ENCODE measurements around the gene RBFOX1. TPM values are rescaled to one million over a fixed set of nuclear protein-coding genes. Genes with fewer than 3 reads are reported as not detected.

RBFOX1 gene
- polyA plus RNA-seq, 5 donors, result 0.43 to 2.9 (median 0.80) TPM

DNA sequence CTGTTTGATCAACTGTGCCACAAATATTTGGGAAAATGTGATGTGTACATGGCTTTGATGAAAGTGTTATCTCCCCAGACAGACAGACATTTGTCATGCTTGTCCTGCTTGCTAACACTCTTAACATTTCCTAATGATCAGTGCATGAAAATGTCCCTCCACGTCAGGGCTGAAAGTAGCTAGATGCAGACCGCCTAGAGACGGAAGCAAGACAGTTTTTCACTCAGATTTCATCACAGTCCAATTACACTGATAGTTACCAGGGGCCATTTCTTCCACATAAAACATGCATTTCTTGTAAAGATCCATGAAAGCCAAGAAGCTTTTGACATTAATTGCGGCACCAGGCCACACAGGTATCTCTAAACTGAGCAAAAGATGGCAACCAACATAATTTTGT lies 347.7 kb downstream of the RBFOX1 start:
- no peak for DNase-seq

DNA sequence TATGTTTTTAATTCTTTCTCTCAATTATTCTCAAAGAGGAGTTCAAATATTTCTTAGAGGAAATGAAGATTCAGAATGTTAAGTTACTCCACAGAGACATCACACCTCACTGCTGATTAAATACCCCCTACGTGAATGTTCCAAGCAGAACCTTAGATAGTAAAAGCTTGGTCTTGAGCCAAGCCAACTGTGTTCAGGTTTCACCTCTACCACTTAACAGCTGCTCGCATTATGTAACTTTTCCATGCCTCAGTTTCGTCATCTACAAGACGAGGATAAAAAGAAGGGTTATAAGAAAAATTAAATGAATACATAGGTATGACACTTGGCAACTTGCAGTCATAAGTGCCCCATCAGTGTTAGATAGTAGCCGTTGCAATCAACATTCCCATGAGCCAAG lies 356.2 kb downstream of the RBFOX1 start:
- no peak for DNase-seq

DNA sequence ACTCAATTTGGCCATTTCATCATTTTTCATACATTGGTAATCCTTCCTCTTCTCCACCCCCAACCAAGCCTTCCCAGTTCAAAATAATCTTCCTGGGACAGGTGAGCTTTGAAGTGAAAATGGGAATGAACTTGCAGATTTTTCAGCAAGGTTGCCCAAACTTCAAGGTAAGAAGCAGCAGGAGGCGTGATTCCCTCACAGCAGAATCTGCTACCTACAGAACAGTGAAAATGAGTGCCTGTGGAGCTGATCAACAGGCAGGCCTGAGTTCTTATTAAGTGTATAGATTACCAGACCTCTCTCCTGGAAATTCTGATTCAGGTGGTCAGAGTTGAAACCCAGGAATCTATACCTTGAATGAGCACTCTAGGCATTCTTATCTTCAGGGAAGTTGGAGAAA lies 356.6 kb downstream of the RBFOX1 start:
- DNase-seq, result no peak

DNA sequence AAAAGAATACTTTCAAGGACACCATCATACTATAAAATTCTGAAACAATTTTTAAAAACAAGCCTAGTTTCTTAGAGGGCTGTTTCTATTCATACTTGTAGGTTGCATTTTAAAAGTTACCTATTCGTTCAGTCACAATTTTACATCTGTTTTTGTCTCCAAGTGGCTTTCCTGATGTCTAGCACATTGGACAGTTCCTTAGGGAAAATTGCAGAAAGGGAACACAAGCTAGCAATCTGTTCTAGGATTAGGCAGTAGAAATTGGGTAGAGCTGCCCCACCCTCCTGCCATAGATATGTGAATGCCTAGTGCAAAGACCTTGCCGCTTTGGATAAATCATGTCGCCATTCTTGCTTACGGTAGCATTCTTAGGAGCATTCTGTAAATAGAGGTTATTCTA lies 358.9 kb downstream of the RBFOX1 start:
- DNase-seq, result no peak

DNA sequence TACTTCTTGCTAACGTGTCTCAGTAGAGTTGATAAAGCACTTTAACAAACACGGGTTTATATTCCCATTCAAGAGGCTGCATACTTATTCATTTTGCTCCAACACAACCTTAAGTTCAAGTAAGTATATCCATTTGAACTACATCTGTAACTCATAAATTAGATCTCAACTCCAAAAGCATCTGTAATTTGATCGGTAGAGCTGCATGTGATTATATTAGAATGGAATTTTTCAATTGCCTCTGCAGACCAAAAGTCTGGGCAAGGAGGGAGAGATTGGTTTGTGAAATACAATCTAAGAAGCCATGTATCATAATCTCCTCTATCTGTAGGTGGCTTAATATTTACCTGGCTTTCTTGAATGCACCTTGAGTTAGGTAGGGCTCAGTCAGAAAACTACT lies 371.0 kb downstream of the RBFOX1 start:
- DNase-seq, result no peak

DNA sequence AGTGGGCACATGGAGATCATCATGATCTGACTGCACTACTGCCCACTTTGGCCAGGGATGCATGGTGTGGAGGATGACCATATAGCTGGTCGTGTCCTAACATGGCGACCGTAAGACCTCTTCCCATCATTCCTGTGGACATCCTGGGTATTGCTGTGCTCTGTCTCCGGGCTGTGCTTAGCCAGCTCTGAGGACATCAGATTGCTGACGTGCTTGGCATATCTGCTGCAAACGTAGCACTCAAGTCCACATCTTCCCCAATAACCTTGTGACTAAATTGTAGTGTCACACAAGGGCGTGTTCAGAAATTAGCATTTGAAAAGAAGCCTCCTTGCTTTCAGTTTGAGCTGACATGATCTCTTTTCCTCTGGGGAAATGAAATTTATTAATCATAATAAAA lies 373.2 kb downstream of the RBFOX1 start:
- DNase-seq, result no peak

DNA sequence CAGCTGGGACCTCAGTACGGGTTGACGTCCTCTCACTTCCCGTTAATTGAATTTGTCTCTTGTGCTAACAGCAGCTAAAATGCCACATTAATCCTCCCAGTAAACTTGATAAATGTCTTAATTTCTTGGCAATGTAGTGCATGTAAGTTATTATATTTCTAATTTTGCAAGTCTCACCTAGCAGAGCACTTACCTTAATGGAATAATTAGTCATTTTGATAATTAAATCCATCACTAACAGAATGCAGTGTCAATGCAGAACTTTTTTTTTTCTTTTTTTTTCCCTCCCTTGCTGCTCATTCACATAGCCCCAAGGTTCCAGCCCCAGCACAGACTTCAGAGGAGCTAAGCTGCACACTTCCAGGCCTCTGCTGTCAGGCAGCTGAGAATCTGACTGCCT lies 376.5 kb downstream of the RBFOX1 start:
- DNase-seq, result no peak

DNA sequence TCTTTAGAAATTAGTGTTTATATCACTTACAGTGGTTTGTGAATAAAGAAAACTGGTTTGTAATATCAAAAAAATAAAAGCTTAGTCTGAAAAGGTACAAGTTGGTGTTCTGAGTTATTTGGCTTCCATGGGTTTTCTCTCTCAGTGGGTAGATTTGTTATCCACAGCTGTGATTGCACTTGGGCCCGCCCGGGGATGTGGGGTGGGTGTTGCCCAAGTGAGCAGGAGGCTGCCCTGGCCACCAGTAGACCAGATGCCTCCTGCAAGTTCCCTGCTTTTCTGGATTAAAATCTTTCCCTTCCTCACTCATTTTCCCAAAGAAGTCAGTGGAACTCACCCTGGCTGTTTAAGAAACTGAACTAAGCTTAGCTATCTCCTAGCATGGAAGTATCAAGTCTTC lies 380.6 kb downstream of the RBFOX1 start:
- no peak for DNase-seq

DNA sequence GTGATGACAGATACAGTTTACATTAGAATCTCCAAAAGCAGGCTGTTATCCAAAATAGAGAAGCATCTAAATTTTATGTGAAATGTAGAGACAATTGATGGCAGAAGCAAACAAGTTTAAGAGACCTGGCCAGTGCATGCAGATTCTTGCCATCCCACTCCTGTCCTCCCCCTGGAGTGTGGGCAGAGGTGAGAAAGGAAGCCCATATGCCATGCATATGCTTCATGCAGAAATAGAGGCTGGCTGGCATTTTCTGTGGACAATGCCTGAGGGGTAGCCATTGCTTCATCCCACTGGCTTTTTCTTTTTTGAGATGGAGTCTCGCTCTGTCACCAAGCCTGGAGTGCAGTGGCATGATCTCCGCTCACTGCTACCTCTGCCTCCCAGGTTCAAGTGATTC lies 382.1 kb downstream of the RBFOX1 start:
- no peak for DNase-seq

DNA sequence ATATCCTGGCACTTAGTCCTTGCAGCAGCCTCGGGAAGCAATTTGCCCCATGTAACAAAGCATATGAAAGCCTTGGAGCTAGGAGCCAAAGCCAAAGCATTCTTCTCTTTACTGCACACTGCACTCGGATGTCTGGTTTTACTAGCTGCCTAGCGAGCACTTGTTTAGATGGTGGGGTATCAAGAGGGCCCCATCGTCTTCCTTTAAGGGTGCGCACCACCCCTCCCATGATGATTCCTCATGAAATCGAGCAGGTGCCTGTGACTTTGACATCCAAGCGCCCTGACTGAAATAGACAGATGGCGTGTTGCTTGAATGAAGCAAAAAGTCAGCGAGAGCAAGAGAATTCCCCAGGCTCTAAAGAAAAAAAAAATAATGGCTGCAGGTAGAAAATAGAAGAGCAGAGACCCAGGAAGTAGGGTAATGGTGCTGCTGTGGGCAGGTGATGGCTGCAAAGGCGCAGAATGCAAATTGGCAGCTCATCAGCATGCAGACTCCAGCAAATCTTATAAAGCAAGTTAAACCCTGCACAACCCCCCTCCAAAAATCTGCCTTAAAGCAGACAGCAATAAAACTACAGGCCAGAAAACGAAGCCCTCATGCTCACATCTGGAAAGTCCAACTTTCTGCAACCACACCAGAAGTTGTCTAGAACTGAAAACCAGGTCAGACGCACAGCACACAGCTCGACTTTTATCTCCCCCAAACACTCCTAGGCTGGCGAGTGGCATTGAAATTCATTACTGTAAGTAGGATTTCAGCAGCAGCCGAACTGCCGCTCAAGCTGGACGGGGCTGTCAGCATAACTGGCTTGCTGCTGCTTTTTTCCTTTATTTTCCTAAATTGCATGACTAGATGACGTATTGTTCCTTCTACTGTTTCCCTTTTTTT lies 384.3 kb downstream of the RBFOX1 start:
- no peak for DNase-seq

DNA sequence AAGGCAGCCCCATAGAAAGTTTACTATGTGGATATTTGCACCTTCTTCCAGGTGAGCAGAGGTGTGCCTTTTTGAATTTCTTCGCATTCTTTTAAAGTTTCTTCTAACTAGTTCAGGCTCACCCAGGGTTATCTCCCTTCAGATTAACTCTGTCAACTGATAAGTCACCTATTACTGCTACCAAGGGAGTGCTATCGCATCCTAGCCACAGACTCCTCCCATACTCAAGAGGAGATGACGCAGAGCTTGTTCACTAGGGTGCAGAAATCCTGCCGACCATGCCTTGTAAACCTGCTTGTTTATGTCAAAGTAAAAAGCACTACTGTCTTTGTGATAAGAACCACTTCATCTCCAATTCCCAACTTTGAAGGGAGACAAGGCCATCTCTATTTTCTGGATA lies 390.1 kb downstream of the RBFOX1 start:
- DNase-seq, result no peak

DNA sequence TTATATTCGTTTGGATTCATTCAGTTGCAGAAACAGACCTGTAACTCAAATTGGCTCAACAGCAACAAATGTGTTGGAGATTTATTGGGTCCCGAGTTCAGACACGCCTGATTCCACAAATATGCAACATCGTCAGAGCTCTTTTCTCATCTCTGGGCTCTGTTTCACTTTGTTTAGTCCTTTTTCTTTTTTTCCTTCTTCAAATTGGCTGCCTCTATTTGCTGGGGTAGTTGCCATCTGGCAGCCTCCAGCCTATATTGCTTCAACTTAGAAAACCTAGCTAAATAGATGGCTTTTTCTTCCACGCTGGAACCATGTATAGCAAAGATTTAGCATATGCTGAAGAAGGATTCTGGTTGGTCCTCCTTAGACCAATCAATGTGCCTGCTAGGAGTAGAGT lies 398.5 kb downstream of the RBFOX1 start:
- DNase-seq, result no peak

DNA sequence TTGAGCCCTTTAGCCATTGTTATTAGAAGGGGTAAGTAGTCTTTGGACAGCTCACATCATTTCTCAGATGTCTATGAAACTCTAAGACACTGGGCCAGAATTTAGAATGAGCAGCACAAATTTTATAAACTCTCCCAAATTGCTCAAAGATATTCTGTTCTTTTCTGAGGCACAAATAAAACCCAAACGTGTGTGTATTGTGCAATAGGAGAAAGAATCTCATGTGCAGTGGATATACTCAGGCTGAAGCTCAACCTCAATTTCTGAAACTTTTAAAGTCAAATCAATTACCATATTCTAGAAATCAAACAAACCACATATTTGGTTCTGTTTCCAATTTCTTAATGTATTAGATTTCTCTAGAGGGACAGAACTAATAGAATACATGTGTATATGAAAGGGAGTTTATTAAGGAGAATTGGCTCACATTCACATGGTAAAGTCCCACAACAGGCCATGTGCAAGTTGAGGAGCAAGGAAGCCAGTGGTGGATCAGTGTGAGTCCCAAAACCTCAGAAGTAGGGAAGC lies 403.6 kb downstream of the RBFOX1 start:
- no peak for DNase-seq

DNA sequence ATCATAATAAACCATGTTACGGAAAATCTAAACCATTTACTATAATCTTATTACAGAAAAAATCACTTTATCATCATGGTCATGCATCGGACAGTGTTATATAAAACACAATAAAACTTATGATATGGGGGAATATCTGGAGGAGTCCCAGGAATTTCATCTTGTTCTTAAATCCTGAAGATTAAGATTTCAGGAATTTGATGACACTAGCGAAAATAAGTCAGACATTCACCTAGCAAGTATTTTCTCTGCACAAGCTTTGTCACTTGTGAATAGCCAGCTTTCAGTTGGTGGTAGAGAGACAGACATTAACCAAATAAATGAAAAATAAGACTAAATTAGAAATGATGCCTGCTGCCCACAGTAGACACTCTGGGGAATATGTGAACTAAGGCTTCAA lies 410.0 kb downstream of the RBFOX1 start:
- no peak for DNase-seq

DNA sequence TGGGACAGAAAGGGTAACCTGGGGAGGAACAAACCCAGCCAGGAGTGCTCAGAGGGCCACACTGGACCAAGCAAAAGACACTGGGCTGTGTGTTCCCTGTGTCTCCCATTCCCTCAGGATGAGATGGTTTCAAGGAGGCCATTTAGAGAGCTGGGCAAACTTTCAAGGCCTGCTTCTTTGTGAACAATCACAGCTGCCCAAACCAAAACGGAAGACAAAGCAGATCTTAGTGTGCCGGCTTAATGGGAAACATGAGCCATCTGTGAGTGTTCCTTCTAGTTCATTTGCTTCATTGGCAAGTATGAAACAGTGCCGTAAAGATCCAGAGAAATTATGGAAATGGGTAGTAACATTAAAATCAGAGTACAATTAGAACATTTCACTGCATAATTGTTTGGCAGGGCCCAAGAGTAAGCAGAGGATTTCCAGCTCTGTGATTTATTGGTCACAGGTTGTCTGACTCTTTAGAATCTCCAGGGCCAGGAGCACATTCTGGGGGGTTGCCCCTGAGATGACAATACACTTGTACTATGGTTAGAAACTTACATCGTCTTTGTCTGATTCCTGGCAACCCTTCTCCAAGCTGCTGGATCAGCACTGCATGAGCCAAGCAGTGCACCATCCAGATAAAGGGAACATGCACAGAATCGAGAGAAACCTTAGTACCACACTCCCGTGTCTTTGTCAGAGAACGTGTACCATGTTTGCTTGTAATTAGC lies 412.1 kb downstream of the RBFOX1 start:
- DNase-seq, result no peak

DNA sequence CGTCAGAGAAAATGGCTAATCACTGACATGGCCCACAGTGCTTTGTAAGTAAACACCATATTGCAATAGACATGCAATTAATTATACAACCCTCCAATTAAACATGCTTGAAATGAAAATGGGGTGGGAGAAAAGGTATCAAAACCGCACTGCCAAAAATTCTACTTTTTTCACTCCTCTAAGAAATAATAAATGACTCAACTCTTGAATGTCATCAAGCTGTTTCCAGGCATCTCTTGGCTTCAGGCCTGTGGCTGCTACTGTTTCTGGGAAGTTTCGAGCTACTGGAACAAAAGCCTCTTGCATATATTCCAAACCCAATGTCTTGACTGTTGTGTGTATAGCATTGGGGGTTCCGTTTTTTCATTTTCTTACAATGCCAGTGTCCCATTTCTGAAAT lies 412.6 kb downstream of the RBFOX1 start:
- DNase-seq, result no peak

DNA sequence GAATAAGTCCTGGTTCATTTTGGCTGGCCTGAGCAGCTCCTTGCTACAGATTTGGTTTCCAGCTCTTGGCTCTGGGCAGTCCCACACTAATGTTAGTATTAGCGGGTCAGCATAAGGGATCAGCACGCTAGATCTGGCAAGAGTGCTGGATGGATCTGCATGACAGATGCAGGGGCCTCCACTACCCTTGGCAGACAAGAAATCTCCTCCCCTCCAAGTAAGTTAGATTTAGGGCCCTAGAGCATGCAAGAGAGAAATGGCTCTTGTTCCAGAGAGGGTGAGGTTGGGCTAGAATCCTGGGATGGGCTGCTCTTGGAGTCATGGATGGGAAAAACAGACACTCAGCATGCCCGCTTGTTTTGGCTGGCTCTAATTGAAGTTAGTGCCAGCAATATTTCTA lies 414.3 kb downstream of the RBFOX1 start:
- DNase-seq, result no peak

DNA sequence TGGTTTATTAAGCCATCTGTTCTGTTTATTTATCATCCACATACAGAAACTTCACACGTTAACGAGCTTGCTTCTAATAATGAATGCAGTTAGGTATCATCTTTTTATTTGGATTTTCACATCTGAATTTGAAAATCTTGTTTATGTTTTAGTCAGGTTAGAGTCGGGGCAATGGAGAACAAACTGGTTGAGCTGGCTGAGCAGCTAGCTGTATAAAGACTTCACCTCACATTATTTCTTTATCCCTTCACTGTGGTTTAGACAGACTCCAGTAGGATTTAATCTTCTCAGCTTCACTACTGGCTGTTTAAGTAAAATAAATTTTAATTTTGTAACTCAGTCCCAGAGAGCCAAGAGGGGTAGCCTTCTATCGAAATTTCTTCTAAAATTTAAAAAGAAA lies 415.9 kb downstream of the RBFOX1 start:
- DNase-seq, result no peak

DNA sequence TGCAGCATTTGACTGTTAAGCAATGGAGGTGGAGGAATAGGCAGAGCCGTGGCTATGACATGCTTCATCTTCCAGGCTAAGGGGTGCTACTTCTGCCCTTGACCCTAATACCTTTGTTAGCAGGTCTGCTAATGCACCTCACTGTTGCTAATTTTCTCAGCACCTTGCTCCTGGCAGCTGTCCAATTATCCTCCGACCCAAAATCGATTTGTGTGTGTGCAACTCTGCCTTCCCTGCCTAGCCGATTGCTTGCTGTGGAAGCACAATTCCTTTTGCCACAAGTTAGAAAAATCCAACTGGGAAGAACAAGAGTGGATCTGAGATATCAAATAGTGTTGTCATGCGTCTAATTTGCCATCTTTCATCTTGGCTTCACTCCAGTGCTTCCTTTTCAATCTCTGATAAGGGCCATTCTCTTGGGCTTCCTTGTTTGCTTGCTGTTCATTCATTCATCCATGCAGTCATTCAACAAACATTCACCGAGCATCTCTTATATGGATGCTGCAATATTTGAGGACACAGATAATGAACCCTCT lies 422.8 kb downstream of the RBFOX1 start:
- DNase-seq, result no peak
